ENCODE data around the gene ABCA7. TPM values are rescaled to one million over a fixed set of nuclear protein-coding genes. Genes with fewer than 3 reads are reported as not detected.
A peak's percentile ranks its signal among the peaks of the same experiment; 100 is the strongest.

The ABCA7 gene
- total and polyA plus RNA-seq, 2 of the 13 experiments (the other 11 are each of a cell fraction or from before 2014, with no cell fraction given), result 4.4 to 32.4 TPM

DNA sequence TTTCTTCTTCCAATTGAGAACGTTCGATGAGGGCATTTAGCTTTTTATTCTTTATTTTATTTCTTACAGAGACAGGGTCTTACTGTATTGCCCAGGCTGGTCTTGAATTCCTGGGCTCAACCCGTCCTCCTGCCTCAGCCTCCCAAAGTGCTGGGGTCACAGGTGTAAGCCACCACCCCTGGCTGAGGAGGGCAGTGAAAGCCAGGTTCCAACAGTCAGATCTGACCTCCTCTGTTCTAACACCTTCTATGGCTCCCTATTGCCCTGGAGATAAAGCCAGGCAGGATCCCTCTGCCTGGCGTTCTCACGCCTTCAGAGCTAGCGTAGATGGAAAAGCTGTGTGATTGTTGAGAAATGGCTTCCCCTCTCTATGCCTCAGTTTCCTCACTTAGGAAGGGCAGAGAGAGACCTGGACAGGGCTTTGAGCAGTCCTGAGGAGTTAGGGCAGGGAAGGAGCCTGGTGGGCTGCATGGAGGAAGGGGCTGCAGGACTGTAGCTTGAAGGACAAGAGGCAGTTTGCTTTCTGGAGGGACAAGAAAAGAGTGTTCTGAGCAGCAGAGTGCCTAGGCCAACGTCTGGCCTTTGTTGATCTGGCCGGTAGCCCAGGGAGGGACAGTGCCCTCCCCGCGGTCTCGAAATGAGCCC is 32.6 kb downstream of the ABCA7 start:
- H3K36me3 ChIP-seq (replicated peaks in 1 of 2; ENCODE audit: control insufficient read depth in 1 of 2, insufficient read depth in 2 of 2, low read length in 2 of 2), result no peaks in the 10 kb centered on the region; a peak in 1 of 5 replicates
- no peak overlapping the region for H3K4me3 ChIP-seq (replicated peaks in 1 of 3; ENCODE audit: insufficient read depth in 1 of 3, low read depth in 2 of 3, low read length in 3 of 3)
- BruUV-seq (replicated peaks), result no TSS peak
- ChIA-PET CTCF (ENCODE audit: low intra/inter-chr PET ratio, low total read pairs) (no interaction called here), POLR2A (no interaction called here)
- no peaks in the 10 kb centered on the region for H3K9me3 ChIP-seq (ENCODE audit: low read length)
- FAIRE-seq (no peak), ATAC-seq (no peak), DNase-seq (ENCODE audit: low spot score) (no peak)
- H3K79me2 ChIP-seq (ENCODE audit: insufficient read depth, low read length), result no peaks in the 10 kb centered on the region
- 80% methylated on average over 9 of the region's 11 CpGs for WGBS (ENCODE audit: low lambda C conversion rate)
- H3K9ac ChIP-seq (ENCODE audit: insufficient read depth, low read depth, low read length), result no peak overlapping the region
- peaks cover 37% of the 10 kb centered on the region for H3K4me1 ChIP-seq (ENCODE audit: insufficient read depth, low read length)
- no peak overlapping the region for H3K27ac ChIP-seq (ENCODE audit: extremely low read length, insufficient read depth, low read length)
- H3K4me2 ChIP-seq (ENCODE audit: low read depth, low read length), result no peak overlapping the region
- H3K27me3 ChIP-seq (ENCODE audit: control insufficient read depth in 1 of 2, insufficient read depth in 2 of 2, low read length in 2 of 2), result no peaks in the 10 kb centered on the region
- intact Hi-C loops (cut with micrococcal nuclease; ENCODE audit: unreplicated experiment), result no loop called here
- no peak overlapping the region for H2AFZ ChIP-seq (ENCODE audit: low read length)
- peaks cover 3% of the 10 kb centered on the region; the same call in 1 of the 2 replicates for H4K20me1 ChIP-seq (ENCODE audit: insufficient read depth, low read length)
- in situ Hi-C loops (cut with HindIII; ENCODE audit: extremely low pct_ligation_motif_present, low pct_unique_long_range_greater_than_20kb), result no loop called here
- TF ChIP-seq CHD4 (IDR thresholded peaks at IDR 0.05; ENCODE audit: borderline replicate concordance, low read length) (0 out of 2 replicates have a peak, but pooled peaks have one; percentile 27), FOXC1 (CRISPR knock-in tag; IDR thresholded peaks at IDR 0.05; ENCODE audit: borderline replicate concordance) (no peak), HNRNPK (IDR thresholded peaks at IDR 0.05; ENCODE audit: low read depth, low read length, poor library complexity, severe bottlenecking) (no peak), HNF4A (CRISPR knock-in tag; IDR thresholded peaks at IDR 0.05) (no peak), ZNF800 (CRISPR knock-in tag; IDR thresholded peaks at IDR 0.05) (no peak), MED8 (CRISPR knock-in tag; IDR thresholded peaks at IDR 0.05; ENCODE audit: insufficient replicate concordance) (no peak), ZNF883 (CRISPR knock-in tag; IDR thresholded peaks at IDR 0.05; ENCODE audit: not compliant biosample characterization) (no peak), TFE3 (CRISPR knock-in tag; IDR thresholded peaks at IDR 0.05) (no peak), ZFP36 (IDR thresholded peaks at IDR 0.05; ENCODE audit: borderline replicate concordance, low read depth, low read length, partially characterized antibody) (peak; percentile 31), ZBTB44 (CRISPR knock-in tag; IDR thresholded peaks at IDR 0.05) (no peak), ZNF674 (CRISPR knock-in tag; IDR thresholded peaks at IDR 0.05; ENCODE audit: low read depth) (no peak), ZFX (CRISPR knock-in tag; IDR thresholded peaks at IDR 0.05; ENCODE audit: low read depth) (no peak), ZNF121 (CRISPR knock-in tag; IDR thresholded peaks at IDR 0.05) (peak; percentile 62; the same call in 1 of the 2 replicates), ZNF83 (CRISPR knock-in tag; IDR thresholded peaks at IDR 0.05; ENCODE audit: borderline replicate concordance) (no peak), MATR3 (CRISPR knock-in tag; IDR thresholded peaks at IDR 0.05) (no peak)
- TF ChIP-seq, protein P1, sequence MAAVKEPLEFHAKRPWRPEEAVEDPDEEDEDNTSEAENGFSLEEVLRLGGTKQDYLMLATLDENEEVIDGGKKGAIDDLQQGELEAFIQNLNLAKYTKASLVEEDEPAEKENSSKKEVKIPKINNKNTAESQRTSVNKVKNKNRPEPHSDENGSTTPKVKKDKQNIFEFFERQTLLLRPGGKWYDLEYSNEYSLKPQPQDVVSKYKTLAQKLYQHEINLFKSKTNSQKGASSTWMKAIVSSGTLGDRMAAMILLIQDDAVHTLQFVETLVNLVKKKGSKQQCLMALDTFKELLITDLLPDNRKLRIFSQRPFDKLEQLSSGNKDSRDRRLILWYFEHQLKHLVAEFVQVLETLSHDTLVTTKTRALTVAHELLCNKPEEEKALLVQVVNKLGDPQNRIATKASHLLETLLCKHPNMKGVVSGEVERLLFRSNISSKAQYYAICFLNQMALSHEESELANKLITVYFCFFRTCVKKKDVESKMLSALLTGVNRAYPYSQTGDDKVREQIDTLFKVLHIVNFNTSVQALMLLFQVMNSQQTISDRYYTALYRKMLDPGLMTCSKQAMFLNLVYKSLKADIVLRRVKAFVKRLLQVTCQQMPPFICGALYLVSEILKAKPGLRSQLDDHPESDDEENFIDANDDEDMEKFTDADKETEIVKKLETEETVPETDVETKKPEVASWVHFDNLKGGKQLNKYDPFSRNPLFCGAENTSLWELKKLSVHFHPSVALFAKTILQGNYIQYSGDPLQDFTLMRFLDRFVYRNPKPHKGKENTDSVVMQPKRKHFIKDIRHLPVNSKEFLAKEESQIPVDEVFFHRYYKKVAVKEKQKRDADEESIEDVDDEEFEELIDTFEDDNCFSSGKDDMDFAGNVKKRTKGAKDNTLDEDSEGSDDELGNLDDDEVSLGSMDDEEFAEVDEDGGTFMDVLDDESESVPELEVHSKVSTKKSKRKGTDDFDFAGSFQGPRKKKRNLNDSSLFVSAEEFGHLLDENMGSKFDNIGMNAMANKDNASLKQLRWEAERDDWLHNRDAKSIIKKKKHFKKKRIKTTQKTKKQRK (IDR thresholded peaks at IDR 0.05; ENCODE audit: low read length), result no peak

Data from HepG2 (cell line).